Keratinocyte (primary cell): ENCODE results near the gene ST3GAL6. TPM values are rescaled to one million over a fixed set of nuclear protein-coding genes. Genes with fewer than 3 reads are reported as not detected.

Experiments
- DNase-seq: peaks from one replicate; pipeline ENCODE4 v3.0.0-alpha.2; 2011; ENCODE audit warnings: low read depth, missing footprints, low spot score
- FAIRE-seq: peaks from 2 replicates; lab custom pipeline; 2011; peaks lifted over from hg19 to GRCh38; lab: Jason Lieb, UNC
- H2AFZ ChIP-seq: 2 replicates; pipeline ENCODE4 v1.6.0; 2012; ENCODE audit warnings: low read length, control low read depth, inconsistent platforms; ENCODE audit not compliant: control insufficient read depth
- H3K27ac ChIP-seq: 2 replicates; pipeline ENCODE4 v1.5.1; 2011; ENCODE audit warnings: low read length; ENCODE audit not compliant: control insufficient read depth, insufficient read depth
- H3K27me3 ChIP-seq: 3 replicates; pipeline ENCODE4 v1.6.0; 2011; ENCODE audit warnings: low read length; ENCODE audit not compliant: control insufficient read depth, insufficient read depth; ENCODE audit errors: extremely low read depth
- H3K36me3 ChIP-seq, 2 experiments: 2 replicates in 1 of 2; 3 replicates in 1 of 2; pipeline ENCODE4 v1.5.1; 2011; ENCODE audit warnings: low read length in 2 of 2, mild to moderate bottlenecking in 1 of 2; ENCODE audit not compliant: control insufficient read depth in 2 of 2, insufficient read depth in 2 of 2; ENCODE audit errors: extremely low read depth in 1 of 2
- H3K4me1 ChIP-seq: 3 replicates; pipeline ENCODE4 v1.5.1; 2011; ENCODE audit warnings: low read length; ENCODE audit not compliant: control insufficient read depth, insufficient read depth; ENCODE audit errors: extremely low read depth
- H3K4me2 ChIP-seq: 3 replicates; pipeline ENCODE4 v1.6.0; 2011; ENCODE audit warnings: low read depth, low read length; ENCODE audit not compliant: control insufficient read depth, insufficient read depth; ENCODE audit errors: extremely low read depth
- H3K4me3 ChIP-seq, 3 experiments: fragments of 200-600 bp in 1 of 3; sonication (generic) in 1 of 3; 2 replicates in 2 of 3; 3 replicates in 1 of 3; pipeline ENCODE4 v1.5.1; 2011 to 2016; ENCODE audit warnings: low read length in 3 of 3, mild to moderate bottlenecking in 3 of 3, control low read depth in 2 of 3, inconsistent platforms in 1 of 3, low read depth in 1 of 3, mixed read lengths in 1 of 3, mixed run types in 1 of 3, moderate library complexity in 1 of 3; ENCODE audit not compliant: control insufficient read depth in 2 of 3, insufficient read depth in 2 of 3; ENCODE audit errors: extremely low read depth in 1 of 3
- H3K79me2 ChIP-seq: 2 replicates; pipeline ENCODE4 v1.6.0; 2012; ENCODE audit warnings: low read length; ENCODE audit not compliant: control insufficient read depth, insufficient read depth
- H3K9ac ChIP-seq: 3 replicates; pipeline ENCODE4 v1.6.0; 2011; ENCODE audit warnings: low read length; ENCODE audit not compliant: control insufficient read depth, insufficient read depth; ENCODE audit errors: extremely low read depth
- H3K9me1 ChIP-seq: 3 replicates; pipeline ENCODE4 v1.6.0; 2011; ENCODE audit warnings: low read length; ENCODE audit not compliant: control insufficient read depth, insufficient read depth; ENCODE audit errors: extremely low read depth
- H3K9me3 ChIP-seq: 2 replicates; pipeline ENCODE4 v1.5.1; 2012; ENCODE audit warnings: low read depth, low read length; ENCODE audit not compliant: control insufficient read depth
- H4K20me1 ChIP-seq: 3 replicates; pipeline ENCODE4 v1.6.0; 2011; ENCODE audit warnings: low read length; ENCODE audit not compliant: control insufficient read depth, insufficient read depth; ENCODE audit errors: extremely low read depth
- CTCF ChIP-seq, 3 experiments: IDR thresholded peaks in 1 of 3; conservative IDR thresholded peaks in 1 of 3; optimal IDR thresholded peaks in 1 of 3; 2 replicates in 2 of 3; 3 replicates in 1 of 3; pipeline versions ENCODE3 to v1.5.1; 2011; ENCODE audit warnings: low read length in 3 of 3, mild to moderate bottlenecking in 3 of 3, moderate library complexity in 2 of 3, control low read depth in 1 of 3, inconsistent platforms in 1 of 3; ENCODE audit not compliant: insufficient read depth in 2 of 3; ENCODE audit errors: extremely low read depth in 1 of 3
- EZH2 ChIP-seq: IDR thresholded peaks from one replicate; pipeline ENCODE4 v1.6.1; 2012; ENCODE audit warnings: inconsistent platforms, mild to moderate bottlenecking, low read length, moderate library complexity
- dilution Hi-C: fragments of 300-500 bp; cut with MboI; formaldehyde crosslinking; loops from one replicate; pipeline ENCODE4 v1.7.0; 2020; ENCODE audit warnings: low sequenced_read_pairs; ENCODE audit not compliant: extremely low pct_ligation_motif_present
- polyA plus RNA-seq, 5 experiments: library from polyadenylated mRNA; depleted of rRNA in 3 of 5; stranded (reverse) in 3 of 5; stranded (forward) in 1 of 5; unstranded in 1 of 5; fragments of >200 nt; gene quantifications; 1 replicate in 1 of 5; 2 replicates in 3 of 5; 3 replicates in 1 of 5; pipeline versions ENCODE4 v1.2.1 to v1.2.3, GENCODE V29; 2011 to 2012; ENCODE audit warnings: missing spikeins in 2 of 5, low read depth in 1 of 5, low replicate concordance in 1 of 5

Gene ST3GAL6
- polyA plus RNA-seq, 1 donor (not counting 4 experiments of a cell fraction or from before 2014, with no cell fraction given), result 5.3 TPM

- H3K4me3 ChIP-seq, result peak overlapping the region; percentile 79 to 87 (median 87)
- peaks cover 24% of the 10 kb centered on the region for H3K4me1 ChIP-seq
- FAIRE-seq, result peak; percentile 36
- peak overlapping the region; percentile 100 for H3K4me2 ChIP-seq
- peak overlapping the region; percentile 93 for H2AFZ ChIP-seq
- peak overlapping the region; percentile 78 for H3K9ac ChIP-seq
- H3K79me2 ChIP-seq, result peaks cover 12% of the 10 kb centered on the region
- no peaks in the 10 kb centered on the region for H3K9me3 ChIP-seq
- TF ChIP-seq CTCF (optimal IDR thresholded peaks at IDR 0.05 in 1 of 3, IDR thresholded peaks at IDR 0.05 in 1 of 3, conservative IDR thresholded peaks at IDR 0.05 in 1 of 3; ENCODE audit: extremely low read depth in 1 of 3, insufficient read depth in 2 of 3, low read length in 3 of 3), result no peak
- TF ChIP-seq EZH2, result no peak
- no peaks in the 10 kb centered on the region for H3K36me3 ChIP-seq
- no peaks in the 10 kb centered on the region for H3K27me3 ChIP-seq
- dilution Hi-C loops, result no loop called here
- H3K9me1 ChIP-seq, result no peaks in the 10 kb centered on the region
- peak overlapping the region; percentile 60 for H3K27ac ChIP-seq
- H4K20me1 ChIP-seq, result no peaks in the 10 kb centered on the region
- no peak for DNase-seq
These were observed 31.3 kb upstream of the ST3GAL6 start for GRCh38 chr3:98731720-98732285.

DNA sequence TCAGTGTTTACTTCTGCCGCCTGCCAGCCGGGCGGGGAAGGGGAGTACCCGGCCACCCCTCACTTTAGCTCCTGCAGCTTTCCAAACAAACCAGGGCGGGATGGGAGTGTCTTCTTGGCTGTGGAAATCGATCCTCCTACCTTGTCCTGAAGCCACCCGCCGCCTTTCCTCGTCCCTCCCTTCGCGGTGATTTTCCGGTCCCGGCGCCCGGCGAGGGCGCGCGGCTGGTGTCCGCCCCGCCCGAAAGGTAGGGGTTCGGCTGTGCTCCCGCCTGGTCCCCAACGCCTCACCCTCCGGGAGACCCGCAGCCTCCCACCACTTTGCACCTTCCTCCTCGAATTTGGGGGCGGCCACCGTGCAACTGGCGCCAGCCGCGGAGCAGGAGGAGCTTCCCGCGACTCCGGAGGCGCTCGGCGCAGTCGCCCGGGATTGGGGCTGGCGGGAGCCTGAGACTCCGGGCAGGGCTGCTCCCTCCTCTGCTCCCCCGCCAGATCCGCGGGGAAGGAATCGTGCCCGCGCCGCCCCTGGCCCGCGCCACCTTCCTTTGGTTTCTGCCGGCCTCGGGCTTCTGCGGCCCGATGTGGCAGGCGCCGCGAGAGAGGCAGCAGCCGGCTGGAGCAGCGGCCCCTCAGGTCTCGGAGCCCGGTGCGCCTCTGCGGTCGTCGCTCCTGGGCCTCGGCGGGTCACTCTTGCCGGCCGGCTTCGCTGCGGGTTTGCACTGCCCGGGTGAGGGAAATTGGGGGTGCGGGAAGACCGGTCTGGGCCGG, 30.7 kb upstream of the ST3GAL6 start:
- Histone ChIP-seq H3K9me3 (no peaks in the 10 kb centered on the region), H2AFZ (peak overlapping the region; percentile 93), H3K36me3 (no peaks in the 10 kb centered on the region), H3K4me2 (peak overlapping the region; percentile 100), H3K9ac (peak overlapping the region; percentile 78), H4K20me1 (no peaks in the 10 kb centered on the region), H3K4me3 (peak overlapping the region; percentile 79 to 87 (median 87)), H3K27me3 (no peaks in the 10 kb centered on the region), H3K9me1 (no peaks in the 10 kb centered on the region), H3K79me2 (peaks cover 12% of the 10 kb centered on the region), H3K27ac (peak overlapping the region; percentile 60), H3K4me1 (peaks cover 24% of the 10 kb centered on the region)
- no peak for TF ChIP-seq CTCF (optimal IDR thresholded peaks at IDR 0.05 in 1 of 3, IDR thresholded peaks at IDR 0.05 in 1 of 3, conservative IDR thresholded peaks at IDR 0.05 in 1 of 3; ENCODE audit: extremely low read depth in 1 of 3, insufficient read depth in 2 of 3, low read length in 3 of 3)
- no peak for TF ChIP-seq EZH2
- FAIRE-seq (peak; percentile 9), DNase-seq (no peak)
- dilution Hi-C loops, result no loop called here
